OCI-LY1 (cell line): ENCODE results near the gene PBXIP1.
A peak's percentile ranks its signal among the peaks of the same experiment; 100 is the strongest.
"Not testable (repeated sequence)": the region's sequence is repeated elsewhere in the genome, so short reads cannot be mapped to it uniquely, and the experiment has no call there.

ENCODE experiments used
- H2AFZ ChIP-seq: fragments of 200-600 bp; sonication (generic), shearing (Covaris generic); 2 replicates; pipeline ENCODE4 v1.6.0; 2014; ENCODE audit warnings: antibody characterized with exemption, mild to moderate bottlenecking, low read length
- H3F3A ChIP-seq: fragments of 200-600 bp; sonication (generic), shearing (Covaris generic); 2 replicates; pipeline ENCODE4 v1.6.0; 2014; ENCODE audit warnings: mild to moderate bottlenecking, antibody characterized with exemption, low read length, moderate library complexity; ENCODE audit not compliant: insufficient read depth
- H3K27ac ChIP-seq: fragments of 200-600 bp; sonication (generic); 2 replicates; pipeline ENCODE4 v1.5.1; 2014; ENCODE audit warnings: low read length, mixed run types, mild to moderate bottlenecking, low read depth; ENCODE audit not compliant: poor library complexity, severe bottlenecking
- H3K27me3 ChIP-seq: fragments of 200-600 bp; sonication (generic); 2 replicates; pipeline ENCODE4 v1.6.0; 2014; ENCODE audit warnings: antibody characterized with exemption, mild to moderate bottlenecking, low read length, moderate library complexity; ENCODE audit not compliant: insufficient read depth
- H3K36me3 ChIP-seq: fragments of 200-600 bp; sonication (generic); 2 replicates; pipeline ENCODE4 v1.6.1; 2014; ENCODE audit warnings: mild to moderate bottlenecking, antibody characterized with exemption, low read length, moderate library complexity, mixed read lengths; ENCODE audit not compliant: insufficient read depth
- H3K4me1 ChIP-seq: fragments of 200-600 bp; sonication (generic); 2 replicates; pipeline ENCODE4 v1.5.1; 2014; ENCODE audit warnings: mild to moderate bottlenecking, low read length, moderate library complexity; ENCODE audit not compliant: insufficient read depth, severe bottlenecking
- H3K4me2 ChIP-seq: fragments of 200-600 bp; sonication (generic), shearing (Covaris generic); 2 replicates; pipeline ENCODE4 v1.6.1; 2014; ENCODE audit warnings: low read length
- H3K4me3 ChIP-seq: fragments of 200-600 bp; sonication (generic); 2 replicates; pipeline ENCODE4 v1.5.1; 2014; ENCODE audit warnings: low read length, low read depth, mild to moderate bottlenecking, mixed read lengths; ENCODE audit not compliant: poor library complexity, severe bottlenecking
- H3K79me2 ChIP-seq: fragments of 200-600 bp; shearing (Covaris generic); 2 replicates; pipeline ENCODE4 v1.6.1; 2016; ENCODE audit warnings: mixed run types, low read length, mixed read lengths; ENCODE audit not compliant: insufficient read depth
- H3K9ac ChIP-seq: fragments of 200-600 bp; sonication (generic), shearing (Covaris generic); 2 replicates; pipeline ENCODE4 v1.6.1; 2014; ENCODE audit warnings: mild to moderate bottlenecking, low read length, mixed read lengths
- H3K9me2 ChIP-seq: fragments of 200-600 bp; sonication (generic), shearing (Covaris generic); 2 replicates; pipeline ENCODE4 v1.6.1; 2014; ENCODE audit warnings: low read depth, mild to moderate bottlenecking, low read length, mixed read lengths
- H3K9me3 ChIP-seq: fragments of 200-600 bp; shearing (Covaris generic); 2 replicates; pipeline ENCODE4 v1.6.1; 2014; ENCODE audit warnings: low read length, mixed read lengths
- H4K20me1 ChIP-seq: fragments of 200-600 bp; sonication (generic), shearing (Covaris generic); 2 replicates; pipeline ENCODE4 v1.6.0; 2016; ENCODE audit warnings: mild to moderate bottlenecking, low read length; ENCODE audit not compliant: insufficient read depth
- EZH2 ChIP-seq: fragments of 200-600 bp; sonication (generic), shearing (Covaris generic); IDR thresholded peaks from 2 replicates; pipeline ENCODE4 v1.8.0; 2017; ENCODE audit warnings: borderline replicate concordance, mixed run types, mild to moderate bottlenecking, antibody characterized with exemption, low read length, moderate library complexity, mixed read lengths
- TF ChIP-seq, protein P1 (sequence below): fragments of 200-600 bp; sonication (generic), shearing (Covaris generic); IDR thresholded peaks from 2 replicates; pipeline ENCODE4 v1.5.1; 2017; ENCODE audit warnings: mild to moderate bottlenecking, antibody characterized with exemption, low read length, moderate library complexity, mixed read lengths

PBXIP1 gene

DNA sequence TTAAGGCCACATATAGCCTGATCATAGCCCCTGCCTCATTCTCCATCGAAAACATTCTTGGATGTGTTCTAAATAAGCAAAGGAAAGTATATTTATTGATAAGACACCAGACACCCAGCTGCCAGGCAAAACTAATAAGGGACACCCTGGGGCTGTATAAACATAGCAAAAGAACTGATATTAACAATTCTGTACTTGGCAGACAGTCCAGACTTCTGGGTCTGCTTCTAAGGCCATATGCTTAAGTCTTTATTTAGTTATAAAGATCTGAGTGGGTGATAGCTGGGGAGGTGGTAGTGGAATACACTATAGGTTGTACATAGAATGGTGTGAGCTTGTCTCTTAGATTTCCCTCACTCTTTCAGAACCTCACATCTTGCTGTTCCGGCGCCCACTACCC, 22.5 kb upstream of the PBXIP1 start:
- Histone ChIP-seq H2AFZ (no peak overlapping the region), H3K9ac (no peak overlapping the region), H3K27me3 (no peaks in the 10 kb centered on the region), H4K20me1 (no peaks in the 10 kb centered on the region), H3K4me2 (no peak overlapping the region), H3K4me3 (no peak overlapping the region), H3K79me2 (peaks cover 28% of the 10 kb centered on the region), H3K36me3 (peaks cover 35% of the 10 kb centered on the region), H3K9me3 (no peaks in the 10 kb centered on the region), H3K9me2 (no peaks in the 10 kb centered on the region), H3K4me1 (peaks cover 35% of the 10 kb centered on the region), H3K27ac (peak overlapping the region; percentile 29), H3F3A (0 out of 2 replicates have a peak, but pooled peaks cover 4% of the 10 kb centered on the region)
- TF ChIP-seq, protein P1, sequence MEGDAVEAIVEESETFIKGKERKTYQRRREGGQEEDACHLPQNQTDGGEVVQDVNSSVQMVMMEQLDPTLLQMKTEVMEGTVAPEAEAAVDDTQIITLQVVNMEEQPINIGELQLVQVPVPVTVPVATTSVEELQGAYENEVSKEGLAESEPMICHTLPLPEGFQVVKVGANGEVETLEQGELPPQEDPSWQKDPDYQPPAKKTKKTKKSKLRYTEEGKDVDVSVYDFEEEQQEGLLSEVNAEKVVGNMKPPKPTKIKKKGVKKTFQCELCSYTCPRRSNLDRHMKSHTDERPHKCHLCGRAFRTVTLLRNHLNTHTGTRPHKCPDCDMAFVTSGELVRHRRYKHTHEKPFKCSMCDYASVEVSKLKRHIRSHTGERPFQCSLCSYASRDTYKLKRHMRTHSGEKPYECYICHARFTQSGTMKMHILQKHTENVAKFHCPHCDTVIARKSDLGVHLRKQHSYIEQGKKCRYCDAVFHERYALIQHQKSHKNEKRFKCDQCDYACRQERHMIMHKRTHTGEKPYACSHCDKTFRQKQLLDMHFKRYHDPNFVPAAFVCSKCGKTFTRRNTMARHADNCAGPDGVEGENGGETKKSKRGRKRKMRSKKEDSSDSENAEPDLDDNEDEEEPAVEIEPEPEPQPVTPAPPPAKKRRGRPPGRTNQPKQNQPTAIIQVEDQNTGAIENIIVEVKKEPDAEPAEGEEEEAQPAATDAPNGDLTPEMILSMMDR, result no peak
- TF ChIP-seq EZH2, result no peak

DNA sequence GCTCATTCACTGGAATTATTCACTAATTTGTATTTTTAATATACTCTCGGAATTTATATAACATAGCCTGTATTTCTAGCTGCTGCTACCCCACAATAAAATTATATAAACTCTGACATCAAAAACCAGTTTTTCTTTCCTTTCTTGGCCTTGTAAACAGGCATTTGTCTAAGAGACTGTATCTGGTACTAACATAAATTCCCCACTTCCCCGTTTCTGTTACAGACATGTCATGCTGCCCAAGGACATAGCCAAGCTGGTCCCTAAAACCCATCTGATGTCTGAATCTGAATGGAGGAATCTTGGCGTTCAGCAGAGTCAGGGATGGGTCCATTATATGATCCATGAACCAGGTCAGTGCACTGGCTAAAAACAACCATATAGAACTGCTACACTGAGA, 21.9 kb upstream of the PBXIP1 start:
- H3K9me3 ChIP-seq, H3K9ac ChIP-seq, H3K4me3 ChIP-seq, H3F3A ChIP-seq, H2AFZ ChIP-seq, H3K4me2 ChIP-seq, H3K9me2 ChIP-seq, H3K27me3 ChIP-seq, H4K20me1 ChIP-seq: not testable (repeated sequence)
- H3K36me3 ChIP-seq, result peaks cover 35% of the 10 kb centered on the region
- peaks cover 39% of the 10 kb centered on the region for H3K4me1 ChIP-seq
- H3K27ac ChIP-seq, result peak overlapping the region; percentile 29
- H3K79me2 ChIP-seq, result peaks cover 28% of the 10 kb centered on the region

DNA sequence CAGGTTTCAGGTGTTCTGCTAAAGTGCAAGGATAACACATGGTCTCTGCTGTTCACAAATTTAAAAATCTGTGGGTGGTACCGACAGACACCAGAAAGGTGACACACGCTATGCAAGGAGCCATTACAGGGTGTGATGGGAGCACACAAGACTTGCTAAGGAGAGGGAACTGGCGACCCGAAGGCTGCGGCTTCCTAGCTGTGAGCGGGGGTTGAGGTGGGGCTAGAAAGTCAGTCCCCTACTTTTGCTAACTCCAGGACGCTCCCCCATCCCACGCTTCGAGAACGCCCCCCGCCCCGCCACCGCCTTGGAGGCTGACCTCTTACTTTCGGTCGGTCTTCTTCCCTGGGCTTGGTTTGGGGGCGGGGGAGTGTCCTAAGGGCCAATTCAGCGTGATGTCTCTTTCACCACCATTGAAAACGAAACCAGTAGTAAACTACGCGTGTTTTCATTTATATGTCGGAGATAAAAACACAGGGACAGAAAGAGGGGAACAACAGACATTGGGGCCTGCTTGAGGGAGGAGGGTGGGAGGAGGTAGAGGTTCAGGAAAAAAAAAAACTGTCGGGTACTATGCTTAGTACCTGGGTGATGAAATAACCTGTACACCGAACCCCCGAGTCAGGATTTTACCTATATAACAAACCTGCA, 19.6 kb upstream of the PBXIP1 start:
- Histone ChIP-seq H3K36me3 (peaks cover 27% of the 10 kb centered on the region), H3K27ac (peak overlapping the region; percentile 88), H4K20me1 (no peaks in the 10 kb centered on the region), H3K4me3 (peak overlapping the region; percentile 79), H3K4me2 (peak overlapping the region; percentile 91), H3K9me2 (no peaks in the 10 kb centered on the region), H3K9ac (peak overlapping the region; percentile 86), H3K4me1 (peaks cover 50% of the 10 kb centered on the region), H3K79me2 (peaks cover 28% of the 10 kb centered on the region), H3K27me3 (no peaks in the 10 kb centered on the region), H3K9me3 (no peaks in the 10 kb centered on the region), H3F3A (0 out of 2 replicates have a peak, but pooled peaks cover 4% of the 10 kb centered on the region), H2AFZ (no peak overlapping the region)
- TF ChIP-seq, protein P1, result no peak
- TF ChIP-seq EZH2, result no peak
